Measurements from ENCODE around the gene RPL39L. TPM values are rescaled to one million over a fixed set of nuclear protein-coding genes. Genes with fewer than 3 reads are reported as not detected.

The RPL39L gene
- total RNA-seq (2016; rRNA removed; fragmentation: Illumina TruSeq; extraction: Trizol) (not detected in 2 replicates), polyA plus RNA-seq (2011; rRNA removed) (not detected in 2 replicates), polyA minus RNA-seq (2011; rRNA and poly(A)+ RNA removed; ENCODE audit: low replicate concordance) (9.3 TPM in 1 of 2 replicates, not detected in the other), Bru-seq, nascent RNA (percentile 12 among the genes with signal in this experiment), BruChase-seq, experiment 1, labeled RNA remaining after a 6-hour chase (percentile 7 among the genes with signal in this experiment), BruChase-seq, experiment 2, labeled RNA remaining after a 2-hour chase (percentile 6 among the genes with signal in this experiment)
- not detected in 2 replicates for total RNA-seq (2016; cell fraction: cytosol; rRNA removed; fragmentation: Illumina TruSeq; extraction: Trizol; ENCODE audit: low read depth)
- not detected in 2 replicates for total RNA-seq (2016; cell fraction: insoluble cytoplasmic fraction; rRNA removed; fragmentation: Illumina TruSeq; extraction: Trizol)
- total RNA-seq (2016; cell fraction: membrane; rRNA removed; fragmentation: Illumina TruSeq; extraction: Trizol) = not detected in 2 replicates
- not detected in 2 replicates for total RNA-seq (2016; cell fraction: nucleus; rRNA removed; fragmentation: Illumina TruSeq; extraction: Trizol)
- polyA plus RNA-seq (2011; cell fraction: cytosol; rRNA removed) = not detected in 2 replicates
- not detected in 2 replicates for polyA plus RNA-seq (2011; cell fraction: nucleus; rRNA removed)
- not detected in 2 replicates for polyA plus RNA-seq (2012)
- polyA plus RNA-seq (2016; cell fraction: cytosol; fragmentation: Illumina TruSeq; extraction: Trizol; ENCODE audit: low read depth) = not detected in 2 replicates
- not detected in 2 replicates for polyA plus RNA-seq (2016; cell fraction: insoluble cytoplasmic fraction; fragmentation: Illumina TruSeq; extraction: Trizol; ENCODE audit: low read depth)
- not detected in 2 replicates for polyA plus RNA-seq (2016; cell fraction: membrane; fragmentation: Illumina TruSeq; extraction: Trizol; ENCODE audit: low read depth)
- not detected in 2 replicates for polyA plus RNA-seq (2016; cell fraction: nucleus; fragmentation: Illumina TruSeq; extraction: Trizol; ENCODE audit: insufficient read depth, low read depth)
- not detected in 2 replicates for polyA minus RNA-seq (2011; cell fraction: cytosol; rRNA and poly(A)+ RNA removed)
- polyA minus RNA-seq (2011; cell fraction: nucleus; rRNA and poly(A)+ RNA removed) = not detected in 2 replicates
- long read RNA-seq, experiment 1 = 0 reads
- long read RNA-seq, experiment 2 = 0 reads

DNA sequence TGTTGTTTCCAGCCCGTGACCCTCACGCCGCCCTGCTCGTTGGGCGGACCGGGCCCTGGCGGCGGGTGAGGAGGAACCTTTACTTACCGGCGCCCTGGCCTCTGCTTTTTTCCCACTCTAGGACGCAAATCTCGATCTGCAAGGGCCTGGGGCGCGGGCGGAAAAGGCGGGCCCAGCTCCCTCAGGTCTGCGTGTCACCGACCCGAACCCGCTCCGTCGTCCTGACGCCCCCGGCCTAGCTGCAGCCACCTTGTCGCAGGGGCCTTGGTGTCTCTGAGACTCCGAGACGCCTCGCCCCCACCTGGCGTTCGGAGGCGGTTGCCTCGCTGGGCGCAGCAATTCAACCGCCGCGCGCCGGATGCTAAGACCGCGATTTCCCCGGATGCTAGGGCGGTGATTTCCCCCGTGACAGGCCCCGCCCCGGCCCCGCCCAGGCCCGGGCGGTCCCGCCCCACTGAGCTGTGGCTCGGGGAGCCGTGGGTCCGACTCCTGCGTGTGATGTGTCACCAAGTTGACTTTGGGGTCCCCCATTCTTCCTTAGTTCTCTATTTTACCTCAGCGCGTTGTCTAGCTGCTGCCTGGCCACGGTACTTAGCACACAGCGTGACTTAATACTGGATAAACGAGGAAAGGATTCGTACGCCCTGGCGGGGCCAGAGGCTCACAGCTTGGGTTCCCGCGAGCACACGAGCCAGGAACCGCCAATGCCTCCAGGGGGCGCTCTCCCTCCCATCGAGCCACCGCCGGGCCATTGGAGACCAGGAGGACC, at the start of gene RPL39L:
RPL39L (minus strand) TSS at position 371 of the 769 bp plus-strand sequence. CDS start 18,196 bp downstream, outside the sequence.
- ChIA-PET CTCF (ENCODE audit: low intra/inter-chr PET ratio, low total read pairs) (no interaction called here), POLR2A (no interaction called here)
- Histone ChIP-seq H3K4me1 (ENCODE audit: insufficient read depth, low read length) (no peaks in the 10 kb centered on the region), H3K27ac (ENCODE audit: extremely low read length, insufficient read depth, low read length) (no peak within 1 kb of the TSS), H3K4me2 (ENCODE audit: low read depth, low read length) (no peak within 1 kb of the TSS), H2AFZ (ENCODE audit: low read length) (no peak within 1 kb of the TSS), H3K27me3 (ENCODE audit: control insufficient read depth in 1 of 2, insufficient read depth in 2 of 2, low read length in 2 of 2) (no peaks in the 10 kb centered on the region; a peak in 1 of 5 replicates), H3K4me3 (replicated peaks in 1 of 3; ENCODE audit: insufficient read depth in 1 of 3, low read depth in 2 of 3, low read length in 3 of 3) (no peak within 1 kb of the TSS), H3K9ac (ENCODE audit: insufficient read depth, low read depth, low read length) (no peak within 1 kb of the TSS), H4K20me1 (ENCODE audit: insufficient read depth, low read length) (no peaks in the 10 kb centered on the region), H3K79me2 (ENCODE audit: insufficient read depth, low read length) (no peaks in the 10 kb centered on the region), H3K9me3 (ENCODE audit: low read length) (peaks cover under 1% of the 10 kb centered on the region; the same call in 1 of the 2 replicates), H3K36me3 (replicated peaks in 1 of 2; ENCODE audit: control insufficient read depth in 1 of 2, insufficient read depth in 2 of 2, low read length in 2 of 2) (no peaks in the 10 kb centered on the region)
- no TSS peak for BruUV-seq (replicated peaks)
- ATAC-seq (no peak), DNase-seq (ENCODE audit: low spot score) (no peak), FAIRE-seq (no peak)
- in situ Hi-C loops (cut with HindIII; ENCODE audit: extremely low pct_ligation_motif_present, low pct_unique_long_range_greater_than_20kb) = no loop called here
- TF ChIP-seq ZNF33B (CRISPR knock-in tag; IDR thresholded peaks at IDR 0.05) (no peak), XBP1 (CRISPR knock-in tag; IDR thresholded peaks at IDR 0.05) (no peak), ZZZ3 (CRISPR knock-in tag; IDR thresholded peaks at IDR 0.05; ENCODE audit: borderline replicate concordance) (no peak), CENPT (CRISPR knock-in tag; IDR thresholded peaks at IDR 0.05; ENCODE audit: low read depth) (no peak), SRF (IDR thresholded peaks at IDR 0.05; ENCODE audit: low read depth, low read length) (no peak), ZEB1 (IDR thresholded peaks at IDR 0.05; ENCODE audit: insufficient replicate concordance, low read depth) (no peak), DMAP1 (CRISPR knock-in tag; IDR thresholded peaks at IDR 0.05) (no peak)
- TF ChIP-seq, protein P1, sequence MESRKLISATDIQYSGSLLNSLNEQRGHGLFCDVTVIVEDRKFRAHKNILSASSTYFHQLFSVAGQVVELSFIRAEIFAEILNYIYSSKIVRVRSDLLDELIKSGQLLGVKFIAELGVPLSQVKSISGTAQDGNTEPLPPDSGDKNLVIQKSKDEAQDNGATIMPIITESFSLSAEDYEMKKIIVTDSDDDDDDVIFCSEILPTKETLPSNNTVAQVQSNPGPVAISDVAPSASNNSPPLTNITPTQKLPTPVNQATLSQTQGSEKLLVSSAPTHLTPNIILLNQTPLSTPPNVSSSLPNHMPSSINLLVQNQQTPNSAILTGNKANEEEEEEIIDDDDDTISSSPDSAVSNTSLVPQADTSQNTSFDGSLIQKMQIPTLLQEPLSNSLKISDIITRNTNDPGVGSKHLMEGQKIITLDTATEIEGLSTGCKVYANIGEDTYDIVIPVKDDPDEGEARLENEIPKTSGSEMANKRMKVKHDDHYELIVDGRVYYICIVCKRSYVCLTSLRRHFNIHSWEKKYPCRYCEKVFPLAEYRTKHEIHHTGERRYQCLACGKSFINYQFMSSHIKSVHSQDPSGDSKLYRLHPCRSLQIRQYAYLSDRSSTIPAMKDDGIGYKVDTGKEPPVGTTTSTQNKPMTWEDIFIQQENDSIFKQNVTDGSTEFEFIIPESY (CRISPR knock-in tag; IDR thresholded peaks at IDR 0.05) = peak; percentile 97
- TF ChIP-seq, protein P2, sequence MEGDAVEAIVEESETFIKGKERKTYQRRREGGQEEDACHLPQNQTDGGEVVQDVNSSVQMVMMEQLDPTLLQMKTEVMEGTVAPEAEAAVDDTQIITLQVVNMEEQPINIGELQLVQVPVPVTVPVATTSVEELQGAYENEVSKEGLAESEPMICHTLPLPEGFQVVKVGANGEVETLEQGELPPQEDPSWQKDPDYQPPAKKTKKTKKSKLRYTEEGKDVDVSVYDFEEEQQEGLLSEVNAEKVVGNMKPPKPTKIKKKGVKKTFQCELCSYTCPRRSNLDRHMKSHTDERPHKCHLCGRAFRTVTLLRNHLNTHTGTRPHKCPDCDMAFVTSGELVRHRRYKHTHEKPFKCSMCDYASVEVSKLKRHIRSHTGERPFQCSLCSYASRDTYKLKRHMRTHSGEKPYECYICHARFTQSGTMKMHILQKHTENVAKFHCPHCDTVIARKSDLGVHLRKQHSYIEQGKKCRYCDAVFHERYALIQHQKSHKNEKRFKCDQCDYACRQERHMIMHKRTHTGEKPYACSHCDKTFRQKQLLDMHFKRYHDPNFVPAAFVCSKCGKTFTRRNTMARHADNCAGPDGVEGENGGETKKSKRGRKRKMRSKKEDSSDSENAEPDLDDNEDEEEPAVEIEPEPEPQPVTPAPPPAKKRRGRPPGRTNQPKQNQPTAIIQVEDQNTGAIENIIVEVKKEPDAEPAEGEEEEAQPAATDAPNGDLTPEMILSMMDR (CRISPR knock-in tag; IDR thresholded peaks at IDR 0.05) = peak; percentile 38; the same call in 1 of the 2 replicates
- intact Hi-C loops (cut with micrococcal nuclease; ENCODE audit: unreplicated experiment) = no loop called here
- 86% methylated on average over 49 of the region's 69 CpGs for WGBS (ENCODE audit: low lambda C conversion rate)

Measured in HepG2 (cell line).